ENCODE results near the gene MTMR2.
"Not testable (repeated sequence)": the region's sequence is repeated elsewhere in the genome, so short reads cannot be mapped to it uniquely, and the experiment has no call there.

MTMR2 gene

GRCh38 chr11:95883381-95883780 lies 40.5 kb downstream of the MTMR2 start:
- no peak for DNase-seq

DNA sequence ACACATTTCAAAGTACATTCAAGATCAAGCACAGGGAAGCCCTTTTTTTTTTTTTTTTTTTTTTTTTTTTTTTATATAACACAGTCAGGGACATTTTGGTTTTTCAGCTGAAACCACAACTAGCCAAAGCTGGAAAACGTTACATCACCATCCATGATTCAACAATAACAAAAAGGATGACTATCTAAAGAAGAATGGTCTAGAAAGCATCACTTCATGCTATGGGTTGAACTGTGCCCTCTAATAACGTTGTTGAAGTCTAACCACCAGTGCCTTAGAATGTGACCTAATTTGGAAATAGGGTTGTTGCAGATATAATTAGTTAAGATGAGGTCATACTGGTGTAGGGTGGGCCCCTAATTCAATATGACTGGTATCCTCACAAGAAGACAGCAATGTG lies 46.6 kb downstream of the MTMR2 start:
- DNase-seq = no peak

DNA sequence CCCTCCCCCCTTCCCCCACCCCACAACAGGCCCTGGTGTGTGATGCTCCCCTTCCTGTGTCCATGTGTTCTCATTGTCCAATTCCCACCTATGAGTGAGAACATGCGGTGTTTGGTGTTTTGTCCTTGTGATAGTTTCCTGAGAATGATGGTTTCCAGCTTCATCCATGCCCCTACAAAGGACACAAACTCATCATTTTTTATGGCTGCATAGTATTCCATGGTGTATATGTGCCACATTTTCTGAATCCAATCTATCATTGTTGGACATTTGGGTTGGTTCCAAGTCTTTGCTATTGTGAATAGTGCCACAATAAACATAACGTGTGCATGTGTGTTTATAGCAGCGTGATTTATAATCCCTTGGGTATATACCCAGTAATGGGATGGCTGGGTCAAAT lies 53.0 kb downstream of the MTMR2 start:
- DNase-seq = not testable (repeated sequence)

- no peak for DNase-seq
Measured at GRCh38 chr11:95867105-95867504, 56.8 kb downstream of the MTMR2 start.

DNA sequence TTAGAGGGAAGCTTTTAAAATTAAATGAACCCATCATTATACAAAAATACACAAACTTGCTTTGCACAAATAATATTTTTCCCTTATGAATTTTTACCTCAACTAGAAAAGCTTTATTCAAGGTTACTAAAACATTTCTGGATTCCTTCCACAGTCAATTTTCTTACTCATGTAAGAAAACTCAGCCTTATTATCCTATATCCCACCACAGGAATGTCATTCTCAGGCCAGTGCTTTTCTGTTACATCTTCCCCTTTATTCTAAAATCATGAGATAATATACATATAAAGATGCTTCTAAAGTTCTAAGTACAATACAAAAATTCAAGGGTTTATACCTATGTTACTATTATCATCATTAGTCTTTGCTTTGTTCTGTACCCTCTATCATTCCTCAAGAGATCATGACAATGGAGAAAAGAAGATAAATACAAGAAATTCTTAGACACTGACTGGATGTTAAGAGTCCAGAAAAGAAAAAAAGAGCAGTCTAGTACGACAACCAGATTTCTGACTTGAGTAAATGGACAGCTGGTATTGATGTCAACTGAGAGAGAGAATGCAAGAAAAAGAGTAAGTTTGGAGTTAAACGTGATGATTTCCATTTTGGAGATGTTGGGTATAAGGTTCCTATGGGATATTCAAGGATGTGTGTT lies 60.3 kb downstream of the MTMR2 start:
- no peak for DNase-seq

GRCh38 chr11:95860024-95860423 lies 63.9 kb downstream of the MTMR2 start:
- not testable (repeated sequence) for DNase-seq

GRCh38 chr11:95854362-95854761 lies 69.5 kb downstream of the MTMR2 start:
- DNase-seq = not testable (repeated sequence)

GRCh38 chr11:95853862-95854261 lies 70.0 kb downstream of the MTMR2 start:
- no peak for DNase-seq

GRCh38 chr11:95853138-95853537 lies 70.8 kb downstream of the MTMR2 start:
- no peak for DNase-seq

DNA sequence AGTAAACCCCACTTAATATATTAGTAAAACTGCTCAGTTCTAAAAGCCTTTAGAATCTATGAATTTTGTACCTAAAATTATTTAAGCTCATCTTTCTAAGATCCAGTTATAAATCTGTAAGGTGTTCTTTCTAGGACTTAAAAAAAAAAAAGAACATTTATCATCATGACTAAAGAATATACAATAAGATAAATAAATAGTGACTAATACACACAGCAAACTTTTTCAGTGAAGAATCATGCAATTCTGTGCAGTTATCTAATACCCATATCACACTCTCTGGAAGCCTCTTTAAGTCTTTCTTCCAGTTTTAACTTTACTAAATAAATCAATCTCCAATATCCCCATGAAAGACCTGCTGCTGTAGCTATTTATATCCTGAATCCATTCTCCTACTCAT lies 73.8 kb downstream of the MTMR2 start:
- DNase-seq = no peak

- peak; percentile 15 for DNase-seq
Measured at GRCh38 chr11:95849087-95849825, 74.7 kb downstream of the MTMR2 start.

DNA sequence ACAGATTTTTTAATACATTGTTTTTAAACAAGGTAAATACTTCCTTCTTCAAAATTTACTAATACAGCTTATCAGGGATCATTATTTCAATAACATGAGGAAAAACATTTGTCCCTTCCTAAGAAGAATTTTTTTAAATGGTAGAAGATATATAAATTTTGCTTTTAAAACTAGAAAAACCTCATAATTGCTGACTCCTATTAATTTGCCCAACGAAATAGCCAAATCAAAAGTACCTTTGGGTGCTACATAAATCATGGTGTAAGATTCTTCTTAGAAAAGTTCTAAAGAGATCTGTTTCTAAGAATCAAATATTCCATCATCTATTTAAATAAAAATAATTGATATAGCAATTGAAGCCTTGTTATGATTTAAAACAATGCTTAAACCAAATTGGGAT lies 78.7 kb downstream of the MTMR2 start:
- DNase-seq = no peak

DNA sequence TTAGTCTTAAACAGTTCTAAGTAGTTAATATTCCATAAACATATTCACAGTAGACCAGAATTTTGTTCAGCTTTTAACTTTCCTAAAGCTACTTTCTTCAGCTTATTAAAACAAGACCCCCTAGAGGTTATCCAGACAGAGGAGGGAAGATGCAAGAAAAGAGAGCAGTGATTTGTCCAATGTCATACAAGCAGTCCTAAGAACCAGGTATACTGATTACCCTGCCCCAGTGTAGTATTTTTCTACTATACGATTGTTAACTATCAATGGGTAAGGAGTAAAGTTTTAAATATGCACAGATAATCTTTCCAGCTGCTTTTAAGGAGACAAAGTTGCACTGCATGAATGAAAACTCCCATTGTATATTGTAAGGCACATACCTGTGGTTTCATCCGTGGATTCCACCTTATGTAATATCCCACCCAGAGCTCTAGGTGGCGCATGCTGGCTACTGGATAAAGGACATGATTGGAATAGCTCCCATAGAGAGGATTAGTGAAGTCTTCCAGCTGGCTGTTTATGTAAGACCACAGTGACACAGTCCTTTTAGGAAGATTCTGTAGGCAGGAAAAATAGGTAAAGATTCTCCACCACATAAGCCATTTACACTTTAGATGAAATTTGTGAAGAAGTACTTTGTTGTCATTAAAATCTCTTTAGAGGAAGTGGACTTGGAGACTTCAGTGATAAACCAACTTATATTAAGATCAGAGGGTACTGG lies 88.0 kb downstream of the MTMR2 start:
- peak; percentile 59 for DNase-seq

DNA sequence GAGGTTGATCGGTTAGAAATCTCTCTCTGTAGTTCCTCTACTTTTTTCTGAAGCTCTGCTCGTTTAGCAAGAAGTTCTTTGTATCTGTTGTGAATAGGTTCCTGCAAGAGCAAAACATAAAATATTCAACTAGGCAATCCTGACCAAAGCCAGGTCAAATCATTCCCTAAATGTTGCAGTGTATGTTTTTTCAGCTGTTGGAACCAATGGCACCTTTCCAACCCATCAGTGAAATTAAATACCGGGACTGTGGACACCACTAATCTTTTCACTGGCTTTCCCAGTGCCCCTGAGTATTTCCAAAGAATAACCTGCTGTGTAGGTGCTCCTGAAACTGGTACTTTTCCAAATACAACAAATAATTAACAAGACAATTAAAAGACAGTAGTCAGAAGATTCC lies 88.6 kb downstream of the MTMR2 start:
- no peak for DNase-seq

DNA sequence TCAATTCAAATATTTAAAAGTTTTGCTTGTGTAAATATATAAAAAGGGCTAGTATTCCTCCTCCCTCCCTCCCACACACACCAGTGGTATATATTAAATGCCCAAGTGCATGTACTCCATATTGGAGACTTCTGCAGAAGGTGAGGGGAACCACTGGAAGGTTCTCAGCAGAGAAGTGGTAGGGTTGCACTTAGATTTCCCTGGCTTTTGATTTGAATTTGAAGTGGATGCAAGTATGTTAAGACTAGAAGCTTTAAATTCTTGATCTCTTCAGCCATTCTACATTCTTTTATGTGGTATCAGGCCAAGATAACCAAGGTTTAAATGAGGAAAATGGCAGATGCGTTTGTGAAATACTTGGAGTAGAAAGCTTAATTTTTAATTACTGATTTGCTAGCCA lies 90.5 kb downstream of the MTMR2 start:
- no peak for DNase-seq

DNA sequence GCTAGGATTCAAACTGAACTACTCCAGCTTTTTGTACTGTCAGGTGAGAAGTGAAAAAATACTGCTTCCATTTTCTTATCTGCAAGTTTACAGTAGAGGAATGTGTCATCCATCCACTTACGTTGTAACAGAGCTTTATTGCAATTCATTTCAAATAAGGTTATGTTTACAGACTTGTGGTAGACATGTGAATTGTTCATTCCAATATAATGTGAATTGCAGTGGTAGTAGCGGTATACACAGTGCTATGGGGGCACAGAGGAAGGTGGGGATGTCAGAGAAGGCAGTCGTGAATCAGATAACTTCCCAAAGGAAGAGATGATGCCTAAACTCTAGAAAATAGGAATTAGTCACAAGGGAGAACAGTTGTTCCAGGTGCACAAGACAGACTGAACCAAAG lies 91.1 kb downstream of the MTMR2 start:
- DNase-seq = no peak

GRCh38 chr11:95831198-95831883 lies 92.6 kb downstream of the MTMR2 start:
- DNase-seq = no peak

DNA sequence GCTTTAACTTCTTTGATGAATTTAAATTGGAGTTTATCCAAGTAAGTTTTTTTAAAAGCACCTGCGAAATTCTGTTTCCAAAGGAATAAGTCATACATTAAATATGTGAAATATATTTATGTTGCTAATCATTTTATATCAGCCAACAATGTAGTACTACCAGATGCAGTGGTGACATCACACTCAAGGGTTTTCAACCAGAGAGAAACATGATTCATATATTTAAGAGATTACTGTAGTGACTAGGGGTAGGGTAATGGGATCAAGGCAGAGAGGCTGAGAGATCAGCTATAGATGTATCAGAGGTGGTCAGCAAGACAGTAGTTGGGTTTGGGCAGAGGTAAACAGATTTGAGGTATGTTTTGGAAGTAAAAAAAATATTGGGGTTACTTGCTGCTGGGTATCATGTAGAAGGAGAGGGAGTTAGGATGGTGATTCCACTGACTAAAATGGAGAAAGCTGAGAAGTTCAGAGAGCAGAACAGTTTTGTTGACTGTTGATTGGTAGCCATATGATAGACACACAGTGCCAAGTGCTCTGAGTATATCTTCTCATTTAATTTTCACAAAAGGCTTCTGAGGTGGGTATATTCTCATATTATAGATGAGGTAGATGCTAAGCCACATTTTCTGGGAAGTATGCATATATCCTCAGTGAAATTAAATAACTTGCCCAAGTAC lies 94.2 kb downstream of the MTMR2 start:
- no peak for DNase-seq

DNA sequence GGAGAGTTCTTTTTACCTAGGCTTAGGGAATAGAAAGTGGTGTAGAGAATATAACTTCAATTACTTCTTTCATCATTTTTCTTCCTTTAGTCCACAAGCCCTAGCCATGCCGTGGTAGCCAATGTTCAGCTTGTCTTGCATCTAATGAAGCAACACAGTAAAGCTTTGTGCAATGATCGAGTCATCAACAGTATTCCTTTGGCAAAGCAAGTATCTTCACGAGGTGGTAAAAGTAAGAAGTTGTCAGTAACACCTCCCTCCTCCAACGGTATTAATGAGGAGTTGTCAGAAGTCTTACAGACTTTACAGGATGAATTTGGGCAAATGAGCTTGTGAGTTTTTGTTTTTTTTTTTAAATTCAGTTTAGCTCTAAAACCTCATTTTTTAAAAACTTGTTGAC lies 96.2 kb downstream of the MTMR2 start:
- no peak for DNase-seq

- DNase-seq = no peak
Measured at GRCh38 chr11:95821640-95822039, 102.3 kb downstream of the MTMR2 start.

GRCh38 chr11:95816037-95816436 lies 107.9 kb downstream of the MTMR2 start:
- DNase-seq = no peak

DNA sequence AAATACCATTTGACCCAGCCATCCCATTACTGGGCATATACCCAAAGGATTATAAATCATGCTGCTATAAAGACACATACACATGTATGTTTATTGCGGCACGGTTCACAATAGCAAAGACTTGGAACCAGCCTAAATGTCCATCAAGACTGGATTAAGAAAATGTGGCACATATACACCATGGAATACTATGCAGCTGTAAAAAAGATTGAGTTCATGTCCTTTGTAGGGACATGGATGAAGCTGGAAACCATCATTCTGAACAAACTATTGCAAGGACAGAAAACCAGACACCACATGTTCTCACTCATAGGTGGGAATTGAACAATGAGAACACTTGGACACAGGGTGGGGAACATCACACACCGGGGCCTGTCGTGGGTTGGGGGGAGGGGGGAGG lies 112.9 kb downstream of the MTMR2 start:
- not testable (repeated sequence) for DNase-seq

DNA sequence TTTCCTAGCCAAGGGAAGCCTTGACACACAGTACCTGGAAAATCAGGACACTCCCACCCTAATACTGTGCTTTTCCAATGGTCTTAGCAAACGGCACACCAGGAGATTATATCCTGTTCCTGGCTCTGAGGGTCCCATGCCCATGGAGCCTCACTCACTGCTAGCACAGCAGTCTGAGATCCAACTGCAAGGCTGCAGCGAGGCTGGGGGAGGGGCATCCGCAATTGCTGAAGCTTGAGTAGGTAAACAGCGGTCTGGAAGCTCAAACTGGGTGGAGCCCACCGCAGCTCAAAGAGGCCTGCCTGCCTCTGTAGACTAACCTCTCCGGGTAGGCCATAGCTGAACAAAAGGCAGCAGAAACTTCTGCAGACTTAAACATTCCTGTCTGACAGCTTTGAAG lies 117.4 kb downstream of the MTMR2 start:
- not testable (repeated sequence) for DNase-seq

All from NCI-H2081 treated with DMSO at 0.1 percent for 48 hours (cell line).